ENCODE data around the gene GPRIN2. TPM values are rescaled to one million over a fixed set of nuclear protein-coding genes. Genes with fewer than 3 reads are reported as not detected.
"Not testable (repeated sequence)": the region's sequence is repeated elsewhere in the genome, so short reads cannot be mapped to it uniquely, and the experiment has no call there.

Gene GPRIN2
- polyA plus RNA-seq, 1 of the 3 experiments (the other 2 are of a cell fraction), result 0.03 TPM

DNA sequence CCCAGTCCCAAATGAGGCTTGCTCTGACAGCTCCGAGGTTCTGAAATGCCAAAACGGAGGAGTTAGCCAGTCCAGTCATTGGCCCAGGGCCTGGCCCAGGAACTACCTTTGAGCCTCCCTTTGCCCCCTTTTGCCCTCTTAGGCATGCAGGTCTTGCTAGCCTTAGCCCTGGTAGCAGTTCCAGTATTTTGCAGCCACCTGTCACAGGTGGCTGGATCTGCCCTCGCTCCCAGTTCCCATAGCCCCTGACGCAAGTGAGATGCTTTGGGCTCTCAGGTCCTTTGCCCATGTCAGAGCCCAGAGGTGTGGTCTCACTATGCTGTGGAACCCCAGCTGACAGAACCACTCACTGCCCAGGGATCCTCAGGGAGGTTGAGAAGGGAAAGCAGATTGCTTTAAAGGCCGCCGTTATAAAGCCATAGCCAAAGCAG lies 42.0 kb downstream of the GPRIN2 start:
- H3K4me3 ChIP-seq (ENCODE audit: low read depth in 2 of 2, low read length in 1 of 2), result no peak overlapping the region
- no peaks in the 10 kb centered on the region for H3K27me3 ChIP-seq (ENCODE audit: insufficient read depth)
- 77% methylated on average over 6 of the region's 6 CpGs for whole genome bisulfite sequencing (ENCODE audit: low lambda C conversion rate)
- no peaks in the 10 kb centered on the region for H3K36me3 ChIP-seq (replicated peaks in 1 of 2; ENCODE audit: control insufficient read depth in 1 of 2, insufficient read depth in 2 of 2, low read length in 1 of 2)
- ChIA-PET CTCF (no interaction called here), POLR2A (no interaction called here)
- no peak overlapping the region for H3K9ac ChIP-seq
- no peak for TF ChIP-seq RXRA (IDR thresholded peaks at IDR 0.05; ENCODE audit: borderline replicate concordance, low read depth)
- no peak for TF ChIP-seq GABPA (IDR thresholded peaks at IDR 0.05; ENCODE audit: low read depth)
- TF ChIP-seq JUND (IDR thresholded peaks at IDR 0.05), result no peak
- TF ChIP-seq FOXM1 (IDR thresholded peaks at IDR 0.05; ENCODE audit: low read depth), result no peak
- TF ChIP-seq GATA2 (CRISPR knock-in tag; IDR thresholded peaks at IDR 0.05), result no peak
- no peak for TF ChIP-seq RAD21 (IDR thresholded peaks at IDR 0.05; ENCODE audit: low read length)
- TF ChIP-seq, protein P1, sequence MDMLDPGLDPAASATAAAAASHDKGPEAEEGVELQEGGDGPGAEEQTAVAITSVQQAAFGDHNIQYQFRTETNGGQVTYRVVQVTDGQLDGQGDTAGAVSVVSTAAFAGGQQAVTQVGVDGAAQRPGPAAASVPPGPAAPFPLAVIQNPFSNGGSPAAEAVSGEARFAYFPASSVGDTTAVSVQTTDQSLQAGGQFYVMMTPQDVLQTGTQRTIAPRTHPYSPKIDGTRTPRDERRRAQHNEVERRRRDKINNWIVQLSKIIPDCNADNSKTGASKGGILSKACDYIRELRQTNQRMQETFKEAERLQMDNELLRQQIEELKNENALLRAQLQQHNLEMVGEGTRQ (IDR thresholded peaks at IDR 0.05; ENCODE audit: borderline replicate concordance, low read depth, low read length), result no peak
- no peak for TF ChIP-seq EP300 (IDR thresholded peaks at IDR 0.05; ENCODE audit: borderline replicate concordance in 1 of 2, low read depth in 1 of 2, low read length in 1 of 2)
- no peak for TF ChIP-seq SMC3 (IDR thresholded peaks at IDR 0.05; ENCODE audit: low read depth, low read length)
- TF ChIP-seq, protein P2, sequence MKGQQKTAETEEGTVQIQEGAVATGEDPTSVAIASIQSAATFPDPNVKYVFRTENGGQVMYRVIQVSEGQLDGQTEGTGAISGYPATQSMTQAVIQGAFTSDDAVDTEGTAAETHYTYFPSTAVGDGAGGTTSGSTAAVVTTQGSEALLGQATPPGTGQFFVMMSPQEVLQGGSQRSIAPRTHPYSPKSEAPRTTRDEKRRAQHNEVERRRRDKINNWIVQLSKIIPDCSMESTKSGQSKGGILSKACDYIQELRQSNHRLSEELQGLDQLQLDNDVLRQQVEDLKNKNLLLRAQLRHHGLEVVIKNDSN (IDR thresholded peaks at IDR 0.05; ENCODE audit: borderline replicate concordance, low read depth), result no peak
- TF ChIP-seq FOSL2 (IDR thresholded peaks at IDR 0.05; ENCODE audit: borderline replicate concordance, low read depth), result no peak
- TF ChIP-seq MEF2A (IDR thresholded peaks at IDR 0.05; ENCODE audit: borderline replicate concordance, low read depth), result no peak
- TF ChIP-seq TCF12 (IDR thresholded peaks at IDR 0.05), result no peak
- TF ChIP-seq POLR2AphosphoS5 (IDR thresholded peaks at IDR 0.05; ENCODE audit: low read depth, low read length), result no peak
- H3K4me2 ChIP-seq, result no peak overlapping the region
- no peaks in the 10 kb centered on the region for H4K20me1 ChIP-seq (ENCODE audit: insufficient read depth)
- no peak overlapping the region for H3K27ac ChIP-seq (ENCODE audit: low read depth in 2 of 2, low read length in 1 of 2)
- peaks cover 3% of the 10 kb centered on the region for H3F3A ChIP-seq (replicated peaks; ENCODE audit: insufficient read depth)
- no peak for DNase-seq
- peaks cover 0 to 3% of the 10 kb centered on the region in 2 experiments; a peak in 1 of 4 replicates for H3K4me1 ChIP-seq (ENCODE audit: control insufficient read depth in 1 of 2, insufficient read depth in 2 of 2, low read depth in 1 of 2, low read length in 1 of 2)
- H3K9me3 ChIP-seq, result no peaks in the 10 kb centered on the region
- no peaks in the 10 kb centered on the region for H3K9me2 ChIP-seq
- no peak overlapping the region for H2AFZ ChIP-seq (ENCODE audit: low read depth)
- no peaks in the 10 kb centered on the region for H3K79me2 ChIP-seq (ENCODE audit: insufficient read depth)

DNA sequence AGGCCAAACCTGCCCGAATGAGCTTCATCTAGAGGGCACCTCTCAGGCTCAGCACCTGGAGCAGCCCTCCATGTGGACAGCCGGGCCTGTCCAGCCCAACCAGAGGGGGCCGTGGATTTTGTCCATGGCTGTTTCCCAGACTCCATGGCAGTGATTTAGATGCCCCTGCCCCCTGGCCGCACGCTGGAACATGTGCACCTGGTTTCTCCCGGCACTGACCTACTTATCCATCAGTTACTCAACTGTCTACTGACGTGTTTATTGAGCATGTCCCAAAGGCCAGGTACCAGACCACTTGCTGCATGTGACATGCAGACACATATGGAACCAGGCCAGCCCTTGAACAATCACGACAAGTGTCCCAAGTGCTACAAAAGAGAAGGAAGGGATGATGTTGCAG lies 43.1 kb downstream of the GPRIN2 start:
- H3F3A ChIP-seq (replicated peaks; ENCODE audit: insufficient read depth); POLR2A ChIA-PET; H4K20me1 ChIP-seq (ENCODE audit: insufficient read depth); H3K9me3 ChIP-seq; H3K27ac ChIP-seq (ENCODE audit: low read depth in 2 of 2, low read length in 1 of 2); H3K9ac ChIP-seq; H3K79me2 ChIP-seq (ENCODE audit: insufficient read depth); DNase-seq; H3K4me1 ChIP-seq (ENCODE audit: control insufficient read depth in 1 of 2, insufficient read depth in 2 of 2, low read depth in 1 of 2, low read length in 1 of 2); H3K4me2 ChIP-seq; H3K4me3 ChIP-seq (ENCODE audit: low read depth in 2 of 2, low read length in 1 of 2); H3K9me2 ChIP-seq; H3K27me3 ChIP-seq (ENCODE audit: insufficient read depth); H2AFZ ChIP-seq (ENCODE audit: low read depth); CTCF ChIA-PET; H3K36me3 ChIP-seq (replicated peaks in 1 of 2; ENCODE audit: control insufficient read depth in 1 of 2, insufficient read depth in 2 of 2, low read length in 1 of 2): not testable (repeated sequence)
- WGBS (ENCODE audit: low lambda C conversion rate), result no CpG with 5 or more reads among the region's 8 CpGs

DNA sequence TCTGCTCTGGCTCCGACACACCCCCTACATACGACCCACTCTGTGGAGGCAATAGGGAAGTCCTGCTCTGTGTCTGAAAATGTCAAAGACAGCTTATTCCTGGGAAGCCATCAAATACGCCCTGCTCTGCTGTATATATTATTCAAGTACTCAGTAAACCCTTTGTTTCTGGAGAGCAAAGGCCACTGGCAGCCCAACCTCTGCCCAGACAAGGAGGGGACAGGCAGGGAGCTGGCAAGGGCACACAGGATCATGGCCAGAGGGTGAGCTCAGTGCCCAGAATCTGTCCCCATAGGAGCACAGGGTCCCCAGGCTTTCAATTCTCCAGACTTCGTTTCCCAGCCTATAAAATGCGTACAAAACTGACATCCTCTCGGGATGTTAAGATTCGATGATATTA lies 43.7 kb downstream of the GPRIN2 start:
- H3K9me2 ChIP-seq; CTCF ChIA-PET; H3K9me3 ChIP-seq; H3K9ac ChIP-seq; H3K4me3 ChIP-seq (ENCODE audit: low read depth in 2 of 2, low read length in 1 of 2); H3K4me1 ChIP-seq (ENCODE audit: control insufficient read depth in 1 of 2, insufficient read depth in 2 of 2, low read depth in 1 of 2, low read length in 1 of 2); H4K20me1 ChIP-seq (ENCODE audit: insufficient read depth); H2AFZ ChIP-seq (ENCODE audit: low read depth); DNase-seq; H3K27me3 ChIP-seq (ENCODE audit: insufficient read depth); H3K79me2 ChIP-seq (ENCODE audit: insufficient read depth); H3K4me2 ChIP-seq; H3F3A ChIP-seq (replicated peaks; ENCODE audit: insufficient read depth); POLR2A ChIA-PET; H3K27ac ChIP-seq (ENCODE audit: low read depth in 2 of 2, low read length in 1 of 2); H3K36me3 ChIP-seq (replicated peaks in 1 of 2; ENCODE audit: control insufficient read depth in 1 of 2, insufficient read depth in 2 of 2, low read length in 1 of 2): not testable (repeated sequence)
- WGBS (ENCODE audit: low lambda C conversion rate), result 100% methylated on average over 3 of the region's 7 CpGs

DNA sequence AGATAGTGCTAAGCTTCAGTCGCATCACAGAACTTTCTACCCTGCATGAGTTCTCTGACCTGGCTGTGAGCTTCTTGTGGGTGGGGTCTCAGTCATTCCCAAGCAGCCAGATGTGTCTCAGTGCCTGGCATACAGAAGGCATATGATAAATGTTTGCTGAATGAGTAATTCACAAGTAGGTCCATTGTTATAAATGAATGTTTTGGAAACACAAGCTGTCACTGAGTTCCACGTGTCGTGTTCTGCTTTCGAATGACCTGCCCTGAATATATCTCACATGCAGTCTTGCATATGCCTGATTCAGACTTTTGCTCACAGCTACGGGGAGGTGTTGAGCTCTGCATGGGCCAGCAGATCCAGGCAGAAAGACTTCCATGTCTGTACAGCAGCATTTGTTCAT lies 44.5 kb downstream of the GPRIN2 start:
- H3K9me3 ChIP-seq; H3K36me3 ChIP-seq (replicated peaks in 1 of 2; ENCODE audit: control insufficient read depth in 1 of 2, insufficient read depth in 2 of 2, low read length in 1 of 2); H3K9me2 ChIP-seq; POLR2A ChIA-PET; H3K27ac ChIP-seq (ENCODE audit: low read depth in 2 of 2, low read length in 1 of 2); H3K4me2 ChIP-seq; H3F3A ChIP-seq (replicated peaks; ENCODE audit: insufficient read depth); H2AFZ ChIP-seq (ENCODE audit: low read depth); H3K4me3 ChIP-seq (ENCODE audit: low read depth in 2 of 2, low read length in 1 of 2); H3K4me1 ChIP-seq (ENCODE audit: control insufficient read depth in 1 of 2, insufficient read depth in 2 of 2, low read depth in 1 of 2, low read length in 1 of 2); H4K20me1 ChIP-seq (ENCODE audit: insufficient read depth); H3K27me3 ChIP-seq (ENCODE audit: insufficient read depth); CTCF ChIA-PET; DNase-seq; H3K79me2 ChIP-seq (ENCODE audit: insufficient read depth); H3K9ac ChIP-seq: not testable (repeated sequence)
- no CpG with 5 or more reads among the region's 5 CpGs for WGBS (ENCODE audit: low lambda C conversion rate)

Data from SK-N-SH (cell line).